WI38 (cell line): ENCODE measurements around the gene MDC1.
"Not testable (repeated sequence)": the region's sequence is repeated elsewhere in the genome, so short reads cannot be mapped to it uniquely, and the experiment has no call there.

Experiments
- H3K4me3 ChIP-seq: 2 replicates; pipeline ENCODE4 v1.5.1; 2011; ENCODE audit warnings: low read depth, mild to moderate bottlenecking, control low read depth, low read length
- TF ChIP-seq, protein P1 (sequence below): IDR thresholded peaks from 2 replicates; pipeline ENCODE4 v1.5.1; 2012; ENCODE audit warnings: low read depth, mild to moderate bottlenecking, control low read depth, low read length

Gene MDC1

DNA sequence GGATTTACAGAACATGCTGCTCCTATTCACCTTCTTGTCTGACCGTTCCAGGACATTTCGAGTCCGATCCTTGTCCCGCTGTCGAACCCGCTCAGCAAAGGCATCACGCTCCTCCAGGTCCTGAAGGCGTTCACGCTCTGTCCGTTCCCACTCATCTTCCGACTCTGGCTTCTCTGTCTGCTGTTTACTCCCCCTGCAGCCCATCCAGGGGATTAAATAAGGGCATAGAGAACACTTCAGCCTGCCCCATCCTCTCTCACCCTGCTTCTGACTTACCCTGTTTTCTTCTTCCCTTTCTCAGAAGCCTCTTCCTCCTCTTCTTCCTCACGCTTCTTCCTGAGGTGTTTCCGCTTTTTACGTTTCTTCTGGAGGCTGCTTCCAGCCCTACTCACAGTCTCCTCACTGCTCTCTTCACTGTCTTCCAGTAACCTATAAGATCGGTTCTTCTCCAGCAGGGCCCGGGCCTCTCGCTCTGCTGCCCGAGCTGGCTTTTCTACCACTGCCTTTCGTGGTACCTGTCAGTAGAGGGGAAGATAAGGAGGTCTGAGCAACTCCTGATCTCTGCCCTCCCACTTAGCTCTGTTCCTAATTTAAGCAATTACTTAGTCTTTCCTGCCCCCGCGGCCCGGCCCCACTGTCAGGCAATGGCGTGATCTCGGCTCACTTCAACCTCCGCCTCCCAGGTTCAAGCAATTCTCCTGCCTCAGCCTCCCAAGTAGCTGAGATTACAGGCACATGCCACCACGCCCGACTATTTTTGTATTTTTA lies 46.1 kb downstream of the MDC1 start:
- TF ChIP-seq, protein P1, sequence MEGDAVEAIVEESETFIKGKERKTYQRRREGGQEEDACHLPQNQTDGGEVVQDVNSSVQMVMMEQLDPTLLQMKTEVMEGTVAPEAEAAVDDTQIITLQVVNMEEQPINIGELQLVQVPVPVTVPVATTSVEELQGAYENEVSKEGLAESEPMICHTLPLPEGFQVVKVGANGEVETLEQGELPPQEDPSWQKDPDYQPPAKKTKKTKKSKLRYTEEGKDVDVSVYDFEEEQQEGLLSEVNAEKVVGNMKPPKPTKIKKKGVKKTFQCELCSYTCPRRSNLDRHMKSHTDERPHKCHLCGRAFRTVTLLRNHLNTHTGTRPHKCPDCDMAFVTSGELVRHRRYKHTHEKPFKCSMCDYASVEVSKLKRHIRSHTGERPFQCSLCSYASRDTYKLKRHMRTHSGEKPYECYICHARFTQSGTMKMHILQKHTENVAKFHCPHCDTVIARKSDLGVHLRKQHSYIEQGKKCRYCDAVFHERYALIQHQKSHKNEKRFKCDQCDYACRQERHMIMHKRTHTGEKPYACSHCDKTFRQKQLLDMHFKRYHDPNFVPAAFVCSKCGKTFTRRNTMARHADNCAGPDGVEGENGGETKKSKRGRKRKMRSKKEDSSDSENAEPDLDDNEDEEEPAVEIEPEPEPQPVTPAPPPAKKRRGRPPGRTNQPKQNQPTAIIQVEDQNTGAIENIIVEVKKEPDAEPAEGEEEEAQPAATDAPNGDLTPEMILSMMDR, result peak; percentile 6; the same call in 1 of the 2 replicates
- no peak overlapping the region for H3K4me3 ChIP-seq

DNA sequence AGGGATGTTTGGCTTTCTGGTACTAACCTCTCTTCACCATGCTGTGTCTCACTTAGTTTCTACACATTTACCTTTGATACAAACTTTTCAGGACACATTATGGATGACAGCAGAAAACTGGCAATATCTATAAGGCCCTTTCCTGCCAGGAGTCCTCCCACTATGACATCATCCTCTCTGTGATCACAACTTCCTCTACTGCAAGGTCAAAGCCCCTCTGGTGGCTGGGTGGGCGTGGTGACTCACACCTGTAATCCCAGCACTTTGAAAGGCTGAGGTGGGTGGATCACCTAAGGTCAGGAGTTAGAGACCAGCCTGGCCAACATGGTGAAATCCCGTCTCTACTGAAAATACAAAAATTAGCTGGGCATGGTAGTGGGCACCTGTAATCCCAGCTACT lies 50.8 kb downstream of the MDC1 start:
- H3K4me3 ChIP-seq, result not testable (repeated sequence)

DNA sequence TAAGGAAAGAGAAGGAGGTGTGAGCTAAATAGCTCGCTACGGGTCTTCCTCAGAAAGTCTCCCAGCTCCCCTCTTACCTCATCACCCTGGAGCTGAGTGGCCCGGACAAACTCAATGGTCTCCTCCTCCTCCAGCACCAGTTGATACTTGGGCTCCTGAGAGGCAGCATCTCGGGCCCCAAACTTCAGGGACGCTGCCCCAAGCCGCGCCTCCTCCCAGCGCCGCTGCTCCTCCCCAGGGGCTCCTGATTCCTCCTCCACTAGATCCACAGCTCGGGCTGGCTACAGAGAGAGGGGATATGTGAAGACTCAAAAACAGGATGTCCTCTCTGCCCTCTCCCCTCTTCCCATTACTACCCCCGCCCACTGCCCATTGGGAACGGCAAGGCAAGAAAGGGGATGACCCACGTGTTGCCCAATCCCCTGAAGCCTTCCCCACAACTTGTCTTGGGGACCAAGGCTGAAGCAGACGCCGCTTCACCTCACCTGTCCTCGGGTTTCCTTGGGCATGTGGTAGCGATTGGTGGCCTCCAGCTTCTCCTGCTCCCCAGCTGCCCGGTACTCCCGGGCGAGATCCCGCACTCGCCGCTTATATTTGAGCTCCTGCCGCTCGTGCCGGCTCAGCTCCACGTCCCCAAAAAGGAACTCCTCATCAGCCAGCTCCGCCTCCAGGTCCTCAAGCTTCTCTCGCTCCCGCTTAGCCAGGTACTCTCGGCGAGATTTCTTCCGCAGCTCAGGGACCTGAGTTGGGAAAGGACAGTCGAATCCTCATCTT lies 51.9 kb downstream of the MDC1 start:
- H3K4me3 ChIP-seq, result no peak overlapping the region
- TF ChIP-seq, protein P1, result no peak

DNA sequence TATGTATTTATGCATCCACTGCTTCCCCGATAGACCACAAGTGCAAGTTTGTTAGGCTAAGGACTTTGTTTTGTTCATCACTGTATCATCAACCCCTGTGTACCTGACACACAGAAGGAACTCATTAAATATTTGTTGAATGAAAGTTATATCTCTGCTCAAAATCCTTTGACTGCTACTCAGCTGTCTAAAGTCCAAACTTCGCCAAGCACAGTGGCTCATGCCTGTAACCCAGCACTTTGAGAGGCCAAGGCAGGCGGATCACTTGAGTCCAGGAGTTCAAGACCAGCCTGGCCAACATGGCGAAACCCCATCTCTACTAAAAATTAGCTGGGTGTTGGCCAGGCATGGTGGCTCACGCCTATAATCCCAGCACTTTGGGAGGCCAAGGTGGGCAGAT lies 59.2 kb downstream of the MDC1 start:
- not testable (repeated sequence) for H3K4me3 ChIP-seq

DNA sequence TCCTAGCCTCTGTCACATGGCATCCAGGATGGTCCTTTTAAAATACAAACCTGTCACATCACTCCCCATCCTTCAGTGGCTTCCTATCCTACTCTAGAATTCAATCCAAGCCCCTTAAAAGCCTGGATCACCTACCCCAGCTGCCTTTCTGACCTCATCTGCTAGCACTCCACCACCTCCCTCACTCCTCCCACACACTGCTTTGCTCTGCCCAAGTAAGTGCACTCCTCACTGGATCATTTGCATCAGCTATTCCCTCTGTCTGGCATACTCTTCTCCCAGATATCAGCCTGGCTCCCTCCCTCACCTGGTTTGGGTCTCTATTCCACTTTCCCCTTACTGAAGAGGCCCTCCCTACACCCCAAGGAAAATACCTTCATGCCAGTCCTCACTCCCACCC lies 59.6 kb downstream of the MDC1 start:
- no peak overlapping the region for H3K4me3 ChIP-seq
- TF ChIP-seq, protein P1, result no peak

DNA sequence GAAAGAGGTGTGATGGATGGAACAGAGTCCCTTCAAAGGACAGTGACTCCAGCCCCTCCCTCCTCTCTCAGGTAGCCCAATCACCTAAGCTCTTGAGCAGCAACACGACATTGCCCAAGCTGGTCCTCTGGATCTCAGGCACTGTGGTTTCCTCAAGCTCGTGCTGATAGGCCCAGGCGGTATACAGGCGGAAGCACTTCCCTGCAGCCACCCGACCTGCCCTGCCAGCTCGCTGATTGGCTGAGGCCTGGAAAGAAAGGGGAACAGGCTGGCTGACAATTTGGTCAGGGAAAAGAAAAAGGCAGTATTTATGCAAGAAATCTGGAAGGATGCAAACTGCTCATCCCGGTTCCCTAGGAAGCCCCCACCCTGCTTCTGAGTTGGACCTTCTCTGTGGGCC lies 60.6 kb downstream of the MDC1 start:
- TF ChIP-seq, protein P1, result no peak
- H3K4me3 ChIP-seq, result no peak overlapping the region

DNA sequence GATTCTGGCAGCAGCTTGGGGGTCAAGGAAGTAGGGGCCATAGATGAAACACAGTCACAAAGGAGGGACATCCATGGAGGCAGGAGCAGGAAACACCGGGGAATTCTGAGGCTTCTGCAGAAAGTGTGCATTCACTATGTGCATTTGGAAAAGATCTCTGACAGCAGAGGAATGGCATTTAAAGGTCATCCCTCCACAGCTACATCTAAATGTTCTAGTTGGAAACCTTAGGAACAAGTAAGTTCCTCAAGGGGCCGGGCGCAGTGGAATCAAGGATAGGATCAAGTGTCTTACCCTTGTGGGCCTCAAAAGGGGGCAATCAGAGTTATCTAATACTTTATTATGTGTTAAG lies 61.4 kb downstream of the MDC1 start:
- H3K4me3 ChIP-seq, result no peak overlapping the region
- TF ChIP-seq, protein P1, result no peak

DNA sequence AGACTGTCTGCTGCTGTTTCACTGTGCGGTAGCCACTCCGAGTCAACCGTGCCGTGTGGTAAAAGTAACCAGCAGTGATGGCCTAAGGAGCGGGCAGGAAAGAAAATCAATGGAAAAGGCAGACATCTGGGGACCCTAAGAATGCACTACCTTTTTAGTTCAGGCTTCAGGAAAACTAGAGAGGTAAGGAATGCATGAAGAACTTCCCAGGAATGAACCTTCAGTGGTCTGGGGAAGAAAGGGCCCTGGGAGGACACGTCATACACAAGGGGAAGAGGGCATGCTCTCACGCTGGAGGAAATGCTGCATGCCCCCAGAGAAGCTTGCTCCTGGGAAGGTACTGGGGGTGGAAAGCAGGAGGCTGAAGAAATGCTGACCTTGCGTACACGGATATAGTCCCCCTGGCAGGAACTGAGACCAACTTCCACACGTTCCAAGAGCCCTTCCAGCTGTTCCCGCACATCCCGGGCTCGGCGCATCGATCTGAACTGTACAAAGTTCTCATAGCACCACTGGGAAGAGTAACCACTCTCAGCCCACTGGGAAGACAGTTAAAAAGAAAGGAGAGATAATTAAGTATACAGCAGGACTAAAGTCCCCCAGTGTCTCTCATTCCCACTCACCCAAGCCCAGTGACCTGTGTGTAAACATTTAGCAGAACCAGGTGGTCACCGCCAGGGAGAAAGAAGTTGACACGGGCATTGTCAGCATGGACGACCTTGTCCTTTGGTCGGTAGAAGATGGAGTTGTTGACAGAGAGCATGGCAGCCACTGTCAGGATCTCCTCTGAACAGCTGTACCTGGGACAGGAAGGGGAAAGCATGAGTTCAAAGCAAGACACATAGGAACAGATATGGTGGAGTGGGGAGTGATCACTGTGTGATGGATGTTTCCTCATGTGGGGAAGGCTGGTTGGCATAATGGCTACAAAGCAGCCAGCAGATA lies 62.0 kb downstream of the MDC1 start:
- H3K4me3 ChIP-seq, result no peak overlapping the region
- TF ChIP-seq, protein P1, result no peak
